ENCODE measurements around the gene RAB30.

RAB30 gene

GRCh38 chr11:83031127-83031526 lies 40.6 kb downstream of the RAB30 start:
- no peak for TF ChIP-seq CTCF (IDR thresholded peaks at IDR 0.05; ENCODE audit: control extremely low read depth, extremely low read depth, low read depth, missing control alignments)
- CTCF ChIA-PET, result interaction anchor here (1.3 to 1.6 kb wide), 3 partner anchors 10 to 25 kb away, joined by 3 to 5 read pairs (median 3); no protein-coding TSS in a partner anchor
- POLR2A ChIA-PET, result no interaction called here
- DNase-seq (ENCODE audit: extremely low spot score), result no peak

GRCh38 chr11:83027794-83028193 lies 43.9 kb downstream of the RAB30 start:
- no peak for TF ChIP-seq CTCF (IDR thresholded peaks at IDR 0.05; ENCODE audit: control extremely low read depth, extremely low read depth, low read depth, missing control alignments)
- no peak for DNase-seq (ENCODE audit: extremely low spot score)
- ChIA-PET POLR2A (no interaction called here), CTCF (interaction anchor here (1.2 to 1.9 kb wide), 2 partner anchors 8 to 23 kb away, joined by 3 to 7 read pairs; no protein-coding TSS in a partner anchor)

GRCh38 chr11:83027289-83027688 lies 44.4 kb downstream of the RAB30 start:
- DNase-seq (ENCODE audit: extremely low spot score), result no peak
- ChIA-PET CTCF (interaction anchor here (1.2 to 1.9 kb wide), 2 partner anchors 9 to 24 kb away, joined by 3 to 7 read pairs; no protein-coding TSS in a partner anchor), POLR2A (no interaction called here)
- TF ChIP-seq CTCF (IDR thresholded peaks at IDR 0.05; ENCODE audit: control extremely low read depth, extremely low read depth, low read depth, missing control alignments), result no peak

GRCh38 chr11:83026229-83026628 lies 45.5 kb downstream of the RAB30 start:
- POLR2A ChIA-PET, result no interaction called here
- CTCF ChIA-PET, result interaction anchor here (0.8 to 1.9 kb wide), 3 partner anchors 10 to 20 kb away, joined by 3 to 7 read pairs (median 3); no protein-coding TSS in a partner anchor
- no peak for TF ChIP-seq CTCF (IDR thresholded peaks at IDR 0.05; ENCODE audit: control extremely low read depth, extremely low read depth, low read depth, missing control alignments)
- no peak for DNase-seq (ENCODE audit: extremely low spot score)

GRCh38 chr11:83025267-83025704 lies 46.4 kb downstream of the RAB30 start:
- ChIA-PET POLR2A (no interaction called here), CTCF (interaction anchor here (0.8 to 1.8 kb wide), 6 partner anchors 9 to 21 kb away, joined by 3 to 6 read pairs (median 4); no protein-coding TSS in a partner anchor)
- no peak for TF ChIP-seq CTCF (IDR thresholded peaks at IDR 0.05; ENCODE audit: control extremely low read depth, extremely low read depth, low read depth, missing control alignments)
- no peak for DNase-seq (ENCODE audit: extremely low spot score)

GRCh38 chr11:83024270-83024854 lies 47.3 kb downstream of the RAB30 start:
- ChIA-PET CTCF (interaction anchor here (1.0 to 1.8 kb wide), 3 partner anchors 10 to 17 kb away, joined by 4 to 6 read pairs (median 4); no protein-coding TSS in a partner anchor), POLR2A (no interaction called here)

More at GRCh38 chr11:83024270-83024854, 47.3 kb downstream of the RAB30 start:
- TF ChIP-seq CTCF (IDR thresholded peaks at IDR 0.05; ENCODE audit: control extremely low read depth, extremely low read depth, low read depth, missing control alignments), result no peak
- DNase-seq (ENCODE audit: extremely low spot score), result no peak

Measured in GM10248 (cell line).